HG03439 (cell line): Measurements from ENCODE around the gene VPS37C.

Experiments
- ATAC-seq: cut with Tn5 transposase; IDR thresholded peaks from one replicate; pipeline ENCODE4 v1.9.1; 2021; ENCODE audit warnings: mild to moderate bottlenecking, moderate library complexity; ENCODE audit not compliant: unreplicated experiment

The VPS37C gene

GRCh38 chr11:61119571-61119970 is 41.7 kb downstream of the VPS37C start:
- ATAC-seq, result no peak

DNA sequence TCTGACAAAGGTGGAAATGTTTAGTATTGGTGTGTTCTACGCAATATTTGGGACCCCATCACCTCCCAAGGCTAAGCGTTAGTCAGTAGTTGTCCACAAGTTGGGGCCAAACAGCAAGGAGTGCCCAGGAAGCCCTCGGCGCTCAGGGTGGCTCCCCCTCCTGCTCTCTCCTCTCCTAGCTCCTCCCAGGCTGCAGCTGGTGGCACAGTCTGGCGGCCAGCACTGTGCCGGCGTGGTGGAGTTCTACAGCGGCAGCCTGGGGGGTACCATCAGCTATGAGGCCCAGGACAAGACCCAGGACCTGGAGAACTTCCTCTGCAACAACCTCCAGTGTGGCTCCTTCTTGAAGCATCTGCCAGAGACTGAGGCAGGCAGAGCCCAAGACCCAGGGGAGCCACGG is 42.2 kb downstream of the VPS37C start:
- ATAC-seq, result no peak

- ATAC-seq, result no peak
Measured at GRCh38 chr11:61118406-61118805, 42.8 kb downstream of the VPS37C start.

GRCh38 chr11:61118004-61118403 is 43.2 kb downstream of the VPS37C start:
- ATAC-seq, result no peak

- no peak for ATAC-seq
Measured at GRCh38 chr11:61117168-61117520, 44.1 kb downstream of the VPS37C start.

DNA sequence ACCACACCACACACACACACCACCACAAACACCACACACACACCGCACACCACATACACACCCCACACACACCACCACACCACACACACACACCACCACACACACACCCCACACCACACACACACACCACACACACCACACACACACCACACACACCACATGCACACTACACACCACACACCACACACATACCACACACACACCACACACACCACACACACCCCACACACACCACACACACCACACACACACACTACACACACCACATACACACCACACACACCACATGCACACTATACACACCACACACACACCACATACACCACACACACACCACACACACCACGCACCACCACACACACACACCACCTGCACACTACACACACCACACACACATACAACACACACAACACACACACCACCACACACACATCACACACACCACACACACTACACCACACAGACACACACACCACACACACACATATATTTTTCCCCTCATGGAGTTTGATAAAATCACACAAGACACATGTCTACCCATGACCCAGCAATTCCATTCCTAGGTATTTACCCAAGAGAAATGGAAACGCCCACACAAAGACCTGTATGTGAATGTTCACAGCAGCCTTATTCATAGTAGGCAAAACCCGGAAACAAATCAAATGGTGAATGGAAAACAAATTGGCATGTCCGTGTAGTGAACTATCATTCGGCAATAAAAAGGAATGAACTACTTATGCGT is 44.6 kb downstream of the VPS37C start:
- ATAC-seq, result no peak

GRCh38 chr11:61115498-61116224 is 45.6 kb downstream of the VPS37C start:
- no peak for ATAC-seq

DNA sequence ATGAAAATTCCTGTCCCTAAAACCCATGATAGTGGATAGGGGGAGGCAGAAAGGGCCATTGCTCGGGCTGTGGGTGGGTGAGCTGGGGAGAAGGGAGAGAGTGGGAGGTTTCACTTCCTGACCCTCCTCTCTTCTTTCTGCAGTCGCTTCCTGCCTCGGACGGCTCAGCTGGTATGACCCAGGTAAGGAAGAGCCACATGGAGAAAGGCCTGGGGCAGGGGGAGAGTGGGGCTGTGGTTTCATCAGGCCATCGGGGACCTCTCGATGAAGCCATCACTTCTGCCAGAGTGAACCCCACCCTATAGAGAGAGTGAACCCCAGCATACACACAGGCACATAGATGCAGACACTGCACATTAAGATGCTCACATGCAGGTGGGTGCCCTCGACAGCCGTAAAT is 46.3 kb downstream of the VPS37C start:
- ATAC-seq, result no peak

- ATAC-seq, result no peak
Measured at GRCh38 chr11:61113201-61113600, 48.0 kb downstream of the VPS37C start.

DNA sequence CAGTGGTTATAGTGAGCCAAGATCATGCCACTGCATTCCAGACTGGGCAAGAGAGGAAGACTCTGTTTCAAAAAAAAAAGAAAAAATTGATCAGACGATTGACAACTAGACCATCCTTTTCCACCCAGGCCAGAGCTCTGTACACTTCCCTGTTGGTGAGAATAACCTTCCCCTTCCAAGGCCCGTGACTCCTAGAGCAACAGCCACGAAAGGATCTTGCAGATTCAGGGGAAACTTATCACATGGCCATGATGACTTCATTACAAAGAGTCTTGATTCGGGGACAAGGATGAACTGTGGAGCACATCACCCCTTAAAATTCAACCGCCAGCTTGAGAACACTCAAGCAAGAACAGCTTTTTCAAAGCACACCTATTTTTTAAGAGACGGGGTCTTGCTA is 48.7 kb downstream of the VPS37C start:
- no peak for ATAC-seq

DNA sequence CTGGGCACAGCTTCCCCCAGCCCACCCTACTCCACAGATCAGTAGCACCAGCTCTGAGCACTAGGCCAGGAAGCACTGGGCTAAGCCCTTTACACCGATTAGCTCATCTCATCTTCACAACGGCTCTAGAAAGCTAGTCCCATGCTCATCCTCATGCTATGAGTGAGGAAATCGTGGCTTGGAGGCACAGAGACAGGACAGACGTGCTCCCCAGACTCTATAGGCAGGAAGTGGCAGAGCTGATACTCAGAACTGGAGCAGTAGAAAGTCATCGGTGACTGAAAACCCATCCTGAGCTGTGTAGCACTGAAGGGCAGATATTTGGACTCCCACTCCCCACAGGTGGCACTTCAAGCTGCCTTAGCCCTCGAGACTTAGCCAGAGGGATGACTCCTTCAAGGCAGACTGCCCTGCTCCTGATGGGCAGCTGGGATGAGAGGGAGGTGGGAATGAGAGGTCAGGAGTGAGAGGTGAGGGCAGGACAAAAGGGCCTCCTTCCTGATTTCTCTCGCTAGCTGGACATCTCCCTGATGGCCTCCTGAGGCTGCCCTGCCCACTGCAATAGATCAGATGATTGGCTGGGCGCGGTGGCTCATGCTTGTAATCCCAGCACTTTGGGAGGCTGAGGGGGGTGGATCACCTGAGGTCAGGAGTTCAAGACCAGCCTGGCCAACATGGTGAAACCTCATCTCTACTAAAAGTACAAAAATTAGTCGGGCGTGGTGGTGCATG is 49.3 kb downstream of the VPS37C start:
- ATAC-seq, result no peak

- no peak for ATAC-seq
Measured at GRCh38 chr11:61111050-61111435, 50.2 kb downstream of the VPS37C start.

- no peak for ATAC-seq
Measured at GRCh38 chr11:61110255-61111049, 50.8 kb downstream of the VPS37C start.

DNA sequence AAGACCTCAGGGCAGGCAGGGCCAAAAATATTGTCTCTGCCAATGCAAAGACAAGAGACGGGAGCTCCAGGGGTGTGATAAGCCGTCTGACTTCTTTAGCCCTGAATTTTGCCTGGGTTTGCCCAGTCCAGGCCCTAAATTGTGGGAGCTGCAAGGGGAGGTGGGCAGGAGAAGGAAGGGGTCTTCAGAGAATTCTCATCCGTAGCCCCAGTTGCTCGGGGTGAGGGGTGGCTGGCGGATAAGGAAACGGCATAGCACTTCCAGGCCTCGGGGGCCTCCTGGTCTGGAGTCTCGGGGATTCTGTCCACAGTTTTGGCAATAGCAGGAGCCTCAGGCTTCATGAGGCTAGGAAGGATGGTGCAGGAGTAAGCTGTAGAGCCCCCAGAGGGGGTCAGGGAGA is 51.6 kb downstream of the VPS37C start:
- no peak for ATAC-seq

- ATAC-seq, result no peak
Measured at GRCh38 chr11:61108847-61109585, 52.2 kb downstream of the VPS37C start.

DNA sequence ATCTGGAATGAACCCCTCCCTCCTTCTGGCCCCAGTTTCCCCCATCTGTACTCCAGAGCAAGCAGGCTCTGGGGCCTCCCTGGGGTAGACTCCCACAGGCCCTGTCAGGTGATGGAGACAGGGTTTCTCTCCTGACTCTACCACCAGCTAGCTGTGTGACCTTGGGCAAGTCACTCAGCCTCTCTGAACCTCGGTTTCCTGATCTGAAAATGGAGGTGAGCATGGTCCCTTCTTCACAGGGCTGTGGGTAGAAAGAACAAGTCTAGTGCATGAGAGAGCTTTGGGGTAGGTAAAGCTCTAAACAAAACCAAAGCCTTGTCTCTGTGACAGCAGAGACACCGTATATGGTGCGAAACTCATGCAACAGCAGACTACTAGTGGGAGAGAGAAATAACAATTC is 53.3 kb downstream of the VPS37C start:
- ATAC-seq, result no peak

DNA sequence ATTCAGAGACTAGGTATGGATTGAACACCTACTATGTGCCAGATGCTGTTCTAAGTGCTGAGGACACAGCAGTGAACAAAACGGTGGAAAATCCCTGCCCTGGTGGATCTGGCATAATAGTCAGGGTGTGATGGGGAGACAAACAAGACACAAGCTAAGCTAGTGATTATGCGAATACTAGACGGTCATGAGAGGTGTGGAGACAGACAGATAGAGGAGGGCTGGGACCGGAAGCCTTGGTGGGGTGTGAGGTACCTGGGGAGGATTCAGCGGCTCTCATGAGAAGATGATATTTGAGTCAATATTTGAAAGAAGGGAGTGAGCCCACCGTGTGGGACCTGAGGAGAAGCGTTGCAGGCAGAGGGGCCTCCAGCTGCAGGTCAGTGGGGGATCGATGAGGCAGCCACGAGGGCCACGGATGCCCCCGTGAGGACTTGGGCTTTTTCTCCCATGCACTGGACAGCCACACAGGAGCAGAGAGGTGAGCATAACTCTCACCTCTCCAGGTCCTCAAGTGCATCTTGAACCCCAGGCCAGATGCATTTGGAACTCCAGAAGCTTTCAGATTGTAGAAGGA is 54.2 kb downstream of the VPS37C start:
- no peak for ATAC-seq

- no peak for ATAC-seq
Measured at GRCh38 chr11:61106296-61106695, 54.9 kb downstream of the VPS37C start.

DNA sequence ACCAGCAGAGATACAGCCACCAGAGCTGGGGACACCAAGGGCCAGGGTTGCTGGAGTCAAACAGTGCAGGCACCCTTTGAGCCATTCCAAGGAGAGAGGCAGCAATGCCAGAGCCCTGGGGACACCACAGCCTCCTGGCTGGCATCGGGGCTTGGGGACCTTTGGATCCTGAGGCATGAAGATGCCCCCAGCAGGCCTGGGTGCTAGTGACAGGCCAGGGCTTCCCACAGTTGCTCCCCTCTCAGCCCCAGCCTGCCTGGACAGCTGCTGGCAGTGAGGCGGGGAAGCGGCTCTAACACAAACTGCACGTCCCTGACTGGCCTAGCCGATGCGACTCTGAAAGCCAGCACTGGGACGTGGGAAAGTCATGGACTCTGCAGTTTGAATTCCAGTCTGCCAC is 56.3 kb downstream of the VPS37C start:
- ATAC-seq, result no peak

GRCh38 chr11:61103851-61104423 is 57.3 kb downstream of the VPS37C start:
- ATAC-seq, result no peak
